ENCODE results near the gene KIF5B.

Gene KIF5B

GRCh38 chr10:31961277-31962074 lies 94.7 kb downstream of the KIF5B start:
- DNase-seq (ENCODE audit: low read depth) = no peak

DNA sequence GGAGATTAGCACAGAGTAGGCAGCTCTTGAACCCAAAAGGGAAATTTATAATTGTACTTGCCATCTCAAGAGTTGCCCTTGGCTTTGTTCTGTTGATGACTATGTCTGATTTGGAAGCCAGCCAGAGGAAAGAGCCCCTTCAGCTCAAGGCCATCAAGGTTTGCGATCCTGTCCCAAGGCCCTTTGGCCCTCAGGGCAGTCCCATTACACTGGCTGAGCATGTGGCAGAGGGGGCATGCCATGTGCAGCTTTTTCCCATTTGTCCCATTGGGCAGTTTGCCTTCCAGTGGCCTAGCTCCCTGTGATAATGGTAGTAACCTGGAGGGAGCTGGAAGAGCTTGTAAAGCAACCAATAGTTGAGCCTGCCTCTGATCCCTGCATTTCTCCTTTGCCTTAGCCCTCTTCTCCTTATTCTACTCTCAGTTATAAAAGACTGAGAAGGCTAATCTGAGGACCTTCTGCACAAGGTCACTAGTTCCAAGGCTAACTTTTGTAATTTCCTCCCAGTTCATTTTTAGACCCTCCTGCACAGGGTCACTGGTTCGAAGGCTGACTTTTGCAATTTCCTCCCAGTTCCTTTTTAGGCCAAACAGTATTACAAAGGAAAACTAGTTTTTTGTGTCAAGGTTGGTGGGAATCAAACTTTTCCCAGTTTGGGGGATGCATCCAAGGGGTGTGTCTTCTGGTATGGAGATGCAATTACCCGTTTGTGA lies 96.6 kb downstream of the KIF5B start:
- no peak for DNase-seq (ENCODE audit: low read depth)
